ENCODE results near the gene MRI1.

DNA sequence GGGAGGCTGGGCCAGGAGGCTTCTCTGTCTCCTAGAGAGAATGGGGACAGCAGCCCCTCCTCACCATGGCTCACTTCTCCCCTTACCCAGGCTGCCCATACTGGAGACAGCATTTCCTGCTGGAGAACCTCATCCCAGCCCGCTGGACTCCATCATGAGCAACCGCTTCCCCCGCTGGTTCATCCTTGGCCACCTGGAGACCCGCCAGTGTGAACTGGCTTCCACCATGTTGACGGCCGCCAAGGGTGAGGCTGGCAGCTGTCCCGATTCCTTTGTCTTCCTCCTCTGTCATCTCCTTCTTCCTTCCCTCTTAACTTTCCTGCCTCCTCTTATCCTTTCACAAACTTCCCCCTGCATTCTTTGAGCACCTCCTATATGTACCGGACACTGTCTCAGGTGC lies 58.9 kb downstream of the MRI1 start:
- TF ChIP-seq, protein P1, sequence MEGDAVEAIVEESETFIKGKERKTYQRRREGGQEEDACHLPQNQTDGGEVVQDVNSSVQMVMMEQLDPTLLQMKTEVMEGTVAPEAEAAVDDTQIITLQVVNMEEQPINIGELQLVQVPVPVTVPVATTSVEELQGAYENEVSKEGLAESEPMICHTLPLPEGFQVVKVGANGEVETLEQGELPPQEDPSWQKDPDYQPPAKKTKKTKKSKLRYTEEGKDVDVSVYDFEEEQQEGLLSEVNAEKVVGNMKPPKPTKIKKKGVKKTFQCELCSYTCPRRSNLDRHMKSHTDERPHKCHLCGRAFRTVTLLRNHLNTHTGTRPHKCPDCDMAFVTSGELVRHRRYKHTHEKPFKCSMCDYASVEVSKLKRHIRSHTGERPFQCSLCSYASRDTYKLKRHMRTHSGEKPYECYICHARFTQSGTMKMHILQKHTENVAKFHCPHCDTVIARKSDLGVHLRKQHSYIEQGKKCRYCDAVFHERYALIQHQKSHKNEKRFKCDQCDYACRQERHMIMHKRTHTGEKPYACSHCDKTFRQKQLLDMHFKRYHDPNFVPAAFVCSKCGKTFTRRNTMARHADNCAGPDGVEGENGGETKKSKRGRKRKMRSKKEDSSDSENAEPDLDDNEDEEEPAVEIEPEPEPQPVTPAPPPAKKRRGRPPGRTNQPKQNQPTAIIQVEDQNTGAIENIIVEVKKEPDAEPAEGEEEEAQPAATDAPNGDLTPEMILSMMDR (IDR thresholded peaks at IDR 0.05) = no peak
- no peak for TF ChIP-seq POLR2A (IDR thresholded peaks at IDR 0.05)

Measured in thyroid gland (tissue), 4 donors.